ENCODE data around the gene KRTAP5-3. TPM values are rescaled to one million over a fixed set of nuclear protein-coding genes. Genes with fewer than 3 reads are reported as not detected.

KRTAP5-3 gene
- total and polyA plus RNA-seq, 2 of the 13 experiments (the other 11 are each of a cell fraction or from before 2014, with no cell fraction given), result not detected

- no peak for TF ChIP-seq NKX3-1 (CRISPR knock-in tag; IDR thresholded peaks at IDR 0.05)
- TF ChIP-seq ZNF766 (CRISPR knock-in tag; IDR thresholded peaks at IDR 0.05; ENCODE audit: borderline replicate concordance), result no peak
- TF ChIP-seq DMTF1 (CRISPR knock-in tag; IDR thresholded peaks at IDR 0.05), result no peak
- TF ChIP-seq KDM4B (CRISPR knock-in tag; IDR thresholded peaks at IDR 0.05), result no peak
- no peak for TF ChIP-seq TFDP1 (CRISPR knock-in tag; IDR thresholded peaks at IDR 0.05; ENCODE audit: borderline replicate concordance)
- TF ChIP-seq SAP130 (CRISPR knock-in tag; IDR thresholded peaks at IDR 0.05; ENCODE audit: low read depth), result peak; percentile 60
- peak; percentile 91 for TF ChIP-seq ZNF777 (CRISPR knock-in tag; IDR thresholded peaks at IDR 0.05)
- no peak for TF ChIP-seq ZNF646 (CRISPR knock-in tag; IDR thresholded peaks at IDR 0.05)
- TF ChIP-seq ZGPAT (CRISPR knock-in tag; IDR thresholded peaks at IDR 0.05), result peak; percentile 38; the same call in 1 of the 2 replicates
- TF ChIP-seq RXRA (CRISPR knock-in tag; IDR thresholded peaks at IDR 0.05), result 0 out of 2 replicates have a peak, but pooled peaks have one; percentile 21
- TF ChIP-seq FUBP1 (CRISPR knock-in tag; IDR thresholded peaks at IDR 0.05; ENCODE audit: borderline replicate concordance), result no peak
- TF ChIP-seq ZNF563 (CRISPR knock-in tag; IDR thresholded peaks at IDR 0.05), result peak; percentile 72
- TF ChIP-seq MZF1 (CRISPR knock-in tag; IDR thresholded peaks at IDR 0.05; ENCODE audit: borderline replicate concordance), result no peak
- TF ChIP-seq SMARCE1 (IDR thresholded peaks at IDR 0.05; ENCODE audit: borderline replicate concordance), result no peak
These were observed 35.8 kb downstream of the KRTAP5-3 start, which contains the start of gene DUSP8 (continued) for GRCh38 chr11:1572197-1573076.
